KOPT-K1 (cell line): ENCODE measurements around the gene CHST13.
"Not testable (repeated sequence)": the region's sequence is repeated elsewhere in the genome, so short reads cannot be mapped to it uniquely, and the experiment has no call there.

Source experiments
- H3K27ac ChIP-seq: fragments of 200-600 bp; sonication (generic); 2 replicates; pipeline ENCODE4 v1.5.1; 2016; ENCODE audit warnings: antibody characterized with exemption, mild to moderate bottlenecking, low read depth, low read length; ENCODE audit not compliant: poor library complexity, severe bottlenecking
- H3K36me3 ChIP-seq: fragments of 200-600 bp; sonication (generic); 2 replicates; pipeline ENCODE4 v1.5.1; 2017; ENCODE audit warnings: antibody characterized with exemption, mild to moderate bottlenecking, low read length, moderate library complexity; ENCODE audit not compliant: insufficient read depth
- H3K9me3 ChIP-seq: fragments of 200-600 bp; sonication (generic); 2 replicates; pipeline ENCODE4 v1.5.1; 2017; ENCODE audit warnings: antibody characterized with exemption, low read length, mild to moderate bottlenecking; ENCODE audit not compliant: insufficient read depth, poor library complexity, severe bottlenecking

Gene CHST13

GRCh38 chr3:126525091-126525852, 1.3 kb downstream of the CHST13 start:
- Histone ChIP-seq H3K9me3 (no peaks in the 10 kb centered on the region), H3K27ac (no peak overlapping the region), H3K36me3 (no peaks in the 10 kb centered on the region)

GRCh38 chr3:126525853-126526667, 2.1 kb downstream of the CHST13 start:
- no peaks in the 10 kb centered on the region for H3K9me3 ChIP-seq
- H3K36me3 ChIP-seq = no peaks in the 10 kb centered on the region
- H3K27ac ChIP-seq = no peak overlapping the region

- no peaks in the 10 kb centered on the region for H3K9me3 ChIP-seq
- H3K27ac ChIP-seq = no peak overlapping the region
- no peaks in the 10 kb centered on the region for H3K36me3 ChIP-seq
Measured at GRCh38 chr3:126526668-126527005, 2.7 kb downstream of the CHST13 start.

- no peaks in the 10 kb centered on the region for H3K36me3 ChIP-seq
- no peaks in the 10 kb centered on the region for H3K9me3 ChIP-seq
- no peak overlapping the region for H3K27ac ChIP-seq
Measured at GRCh38 chr3:126527006-126527405, 3.1 kb downstream of the CHST13 start.

GRCh38 chr3:126527455-126528211, 3.7 kb downstream of the CHST13 start:
- Histone ChIP-seq H3K9me3 (no peaks in the 10 kb centered on the region), H3K27ac (no peak overlapping the region), H3K36me3 (no peaks in the 10 kb centered on the region)

GRCh38 chr3:126528419-126528799, 4.5 kb downstream of the CHST13 start:
- Histone ChIP-seq H3K36me3 (no peaks in the 10 kb centered on the region), H3K9me3 (no peaks in the 10 kb centered on the region), H3K27ac (no peak overlapping the region)

- Histone ChIP-seq H3K36me3 (no peaks in the 10 kb centered on the region), H3K9me3 (no peaks in the 10 kb centered on the region), H3K27ac (no peak overlapping the region)
Measured at GRCh38 chr3:126528800-126529541, 5.0 kb downstream of the CHST13 start.

- Histone ChIP-seq H3K36me3 (no peaks in the 10 kb centered on the region), H3K27ac (no peak overlapping the region), H3K9me3 (no peaks in the 10 kb centered on the region)
Measured at GRCh38 chr3:126529585-126530170, 5.7 kb downstream of the CHST13 start.

- no peaks in the 10 kb centered on the region for H3K9me3 ChIP-seq
- no peak overlapping the region for H3K27ac ChIP-seq
- no peaks in the 10 kb centered on the region for H3K36me3 ChIP-seq
Measured at GRCh38 chr3:126530171-126531050, 6.5 kb downstream of the CHST13 start.

GRCh38 chr3:126531051-126531330, 7.0 kb downstream of the CHST13 start:
- Histone ChIP-seq H3K36me3 (no peaks in the 10 kb centered on the region), H3K27ac (no peak overlapping the region), H3K9me3 (no peaks in the 10 kb centered on the region)

- Histone ChIP-seq H3K9me3 (no peaks in the 10 kb centered on the region), H3K36me3 (no peaks in the 10 kb centered on the region), H3K27ac (no peak overlapping the region)
Measured at GRCh38 chr3:126533506-126533905, 9.6 kb downstream of the CHST13 start.

- H3K36me3 ChIP-seq, H3K9me3 ChIP-seq, H3K27ac ChIP-seq: not testable (repeated sequence)
Measured at GRCh38 chr3:126534716-126535115, 10.8 kb downstream of the CHST13 start.

GRCh38 chr3:126535636-126536035, 11.7 kb downstream of the CHST13 start:
- Histone ChIP-seq H3K27ac (no peak overlapping the region), H3K9me3 (no peaks in the 10 kb centered on the region), H3K36me3 (no peaks in the 10 kb centered on the region)

- H3K36me3 ChIP-seq = no peaks in the 10 kb centered on the region
- no peaks in the 10 kb centered on the region for H3K9me3 ChIP-seq
- no peak overlapping the region for H3K27ac ChIP-seq
Measured at GRCh38 chr3:126536126-126536525, 12.2 kb downstream of the CHST13 start.
